DMS 273 treated with DMSO at 0.1 percent for 48 hours (cell line): ENCODE results near the gene U2AF2.
"Not testable (repeated sequence)": the region's sequence is repeated elsewhere in the genome, so short reads cannot be mapped to it uniquely, and the experiment has no call there.

ENCODE experiments used
- DNase-seq: peaks from one replicate; lab custom pipeline; 2025; lab: John Stamatoyannopoulos, UW

U2AF2 gene

DNA sequence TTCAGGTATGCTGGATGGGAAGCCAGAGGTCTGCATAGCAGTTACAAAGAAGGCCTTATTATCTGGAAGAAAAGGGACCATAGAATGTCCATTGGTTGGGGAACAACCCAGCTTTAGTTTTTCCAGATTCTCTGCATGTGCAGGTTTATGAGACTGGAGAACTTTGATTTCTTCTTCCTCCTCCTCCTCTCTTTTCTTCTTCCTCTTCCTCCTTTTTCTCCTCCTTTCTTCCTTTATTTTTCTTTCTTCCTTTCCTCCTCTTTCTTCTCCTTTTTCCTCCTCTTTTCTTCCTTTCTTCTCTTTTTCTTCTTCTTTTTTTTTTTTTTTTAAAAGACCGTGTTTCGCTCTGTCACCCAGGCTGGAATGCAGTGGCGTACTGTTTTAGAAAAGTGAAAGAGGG is 51.1 kb downstream of the U2AF2 start:
- DNase-seq = no peak

DNA sequence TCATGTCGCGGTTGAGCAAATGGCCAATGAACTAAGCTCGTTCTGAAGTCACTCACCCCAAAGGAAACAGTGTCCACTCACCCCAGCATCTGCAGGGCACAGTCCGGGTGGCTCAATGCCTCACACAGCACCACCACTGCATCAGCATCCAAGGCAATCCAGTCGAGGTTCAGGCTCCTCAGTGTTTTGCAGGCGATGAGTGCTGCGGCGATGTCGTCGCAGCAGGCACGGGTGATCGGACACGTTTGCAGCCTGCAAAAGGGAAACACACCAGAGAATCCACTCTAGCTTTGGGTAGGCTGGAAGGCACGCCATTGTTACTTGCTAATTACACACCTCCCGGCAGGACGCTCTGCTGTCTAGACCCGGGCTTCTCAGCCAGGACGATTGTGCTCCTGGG is 56.9 kb downstream of the U2AF2 start:
- no peak for DNase-seq

DNA sequence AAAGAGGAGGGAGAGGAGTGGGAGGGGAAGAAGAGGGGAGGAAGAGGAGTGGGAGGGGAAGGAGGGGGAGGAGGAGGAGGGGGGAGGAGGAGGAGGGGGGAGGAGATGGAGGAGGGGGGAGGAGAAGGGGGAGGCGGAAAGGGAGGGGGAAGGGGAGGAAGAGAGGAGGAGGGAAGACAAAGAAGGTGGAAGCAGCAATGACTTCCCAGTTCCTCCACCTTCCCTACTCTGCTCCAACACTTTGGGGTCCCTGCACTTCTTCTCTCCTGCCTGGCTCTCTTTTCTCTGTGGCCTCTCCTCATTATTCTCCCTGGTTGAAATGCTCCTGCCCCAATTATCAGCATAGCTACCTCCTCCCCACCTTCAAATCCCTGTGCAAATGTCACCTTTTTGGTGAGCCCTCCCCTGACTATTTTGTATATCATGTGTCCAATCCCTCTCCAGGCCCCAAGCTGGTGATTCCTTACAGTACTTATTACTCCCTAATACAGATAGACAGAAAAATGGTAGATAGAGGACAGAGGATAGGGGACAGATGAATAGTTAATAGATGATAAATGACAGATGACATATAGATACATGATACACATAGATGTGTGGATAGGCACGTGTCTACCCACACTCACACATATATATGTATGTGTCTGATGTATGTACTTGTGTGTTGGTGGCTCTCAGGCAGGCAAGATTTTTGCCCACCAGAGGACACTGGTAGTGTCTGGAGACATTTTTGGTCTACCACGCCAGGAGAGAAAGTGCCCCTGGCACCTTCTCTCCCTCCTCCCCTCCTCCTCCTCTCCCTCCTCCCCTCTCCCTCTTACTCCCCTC is 58.2 kb downstream of the U2AF2 start:
- DNase-seq = no peak

DNA sequence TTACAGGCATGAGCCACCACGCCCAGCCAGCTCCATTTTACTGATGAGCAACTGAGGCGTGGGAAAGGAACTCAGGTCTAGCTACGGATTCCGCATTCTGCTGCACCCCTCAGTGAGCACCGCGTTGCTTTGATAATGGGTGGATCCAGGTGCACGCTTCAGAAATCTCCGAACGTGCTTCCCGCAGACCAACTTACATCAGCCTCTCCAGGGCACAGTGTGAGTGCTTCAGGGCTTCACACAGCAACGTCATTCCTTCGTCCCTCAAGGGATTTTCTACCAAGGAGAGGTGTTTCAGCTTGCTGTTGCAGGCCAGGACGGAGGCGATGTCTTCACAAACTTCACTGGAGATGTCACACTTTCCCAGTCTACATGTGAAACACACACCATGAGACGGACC is 61.7 kb downstream of the U2AF2 start:
- DNase-seq = no peak

DNA sequence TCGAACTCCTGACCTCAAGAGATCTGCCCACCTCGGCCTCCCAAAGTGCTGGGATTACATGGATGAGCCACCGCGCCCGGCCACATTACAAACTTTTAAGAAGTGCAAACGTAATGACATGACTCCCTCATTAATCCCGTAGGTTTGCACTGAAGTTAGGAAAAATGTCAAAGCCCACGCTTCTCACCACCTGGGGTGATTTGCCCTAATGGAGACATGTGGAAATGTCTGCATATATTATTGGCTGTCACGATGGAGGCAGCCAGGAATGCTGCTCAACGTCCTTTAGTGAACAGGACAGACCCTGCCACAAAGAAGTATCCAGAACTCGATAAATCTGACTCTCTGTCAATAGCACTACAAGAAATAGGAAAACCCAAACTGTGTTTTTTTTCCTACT is 62.4 kb downstream of the U2AF2 start:
- no peak for DNase-seq

DNA sequence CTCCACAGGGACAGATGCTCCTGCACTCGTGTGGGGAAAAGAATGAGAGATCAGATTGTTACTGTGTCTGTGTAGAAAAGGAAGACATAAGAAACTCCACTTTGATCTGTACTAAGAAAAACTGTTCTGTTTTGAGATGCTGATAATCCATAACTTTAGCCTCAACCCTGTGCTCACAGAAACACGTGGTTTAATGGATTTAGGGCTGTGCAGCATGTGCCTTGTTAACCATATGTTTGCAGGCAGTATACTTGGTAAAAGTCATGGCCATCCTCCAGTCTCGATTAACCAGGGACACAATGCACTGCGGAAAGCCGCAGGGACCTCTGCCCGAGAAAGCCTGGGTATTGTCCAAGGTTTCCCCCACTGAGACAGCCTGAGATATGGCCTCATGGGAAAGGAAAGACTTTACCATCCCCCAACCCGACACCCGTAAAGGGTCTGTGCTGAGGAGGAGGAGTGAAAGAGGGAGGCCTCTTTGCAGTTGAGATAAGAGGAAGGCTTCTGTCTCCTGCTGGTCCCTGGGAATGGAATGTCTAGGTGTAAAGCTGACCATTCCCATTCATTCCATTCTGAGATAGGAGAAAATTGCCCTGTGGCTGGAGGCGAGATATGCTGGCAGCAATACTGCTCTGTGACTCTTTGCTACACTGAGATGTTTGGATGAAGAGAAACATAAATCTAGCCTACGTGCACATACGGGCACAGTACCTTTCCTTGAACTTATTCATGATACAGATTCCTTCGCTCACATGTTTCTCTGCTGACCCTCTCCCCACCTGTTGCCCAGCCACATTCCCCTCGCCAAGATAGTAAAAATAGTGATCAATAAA is 63.3 kb downstream of the U2AF2 start:
- not testable (repeated sequence) for DNase-seq

DNA sequence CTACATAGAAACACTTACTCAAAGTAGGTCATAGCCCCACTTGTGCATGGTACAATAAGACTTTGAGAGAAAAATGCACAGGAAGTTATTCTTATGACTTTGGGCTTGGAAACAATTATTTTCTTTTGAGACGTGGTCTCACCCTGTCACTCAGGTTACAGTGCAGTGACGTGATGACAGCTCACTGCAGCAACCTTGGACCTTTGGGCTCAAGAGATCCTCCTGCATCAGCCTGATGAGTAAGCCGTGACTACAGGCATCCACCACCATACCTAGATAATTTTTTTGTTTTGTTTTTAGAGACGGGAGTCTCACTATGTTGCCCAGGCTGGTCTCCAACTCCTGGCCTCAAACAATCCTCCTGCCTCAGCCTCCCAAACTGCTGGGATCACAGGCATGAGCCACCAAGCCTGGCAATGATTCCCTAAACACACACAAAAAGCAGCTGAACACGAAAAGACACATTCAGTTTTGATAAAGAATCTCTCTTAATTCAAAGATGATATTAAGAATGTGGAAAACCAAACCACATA is 65.4 kb downstream of the U2AF2 start:
- no peak for DNase-seq

DNA sequence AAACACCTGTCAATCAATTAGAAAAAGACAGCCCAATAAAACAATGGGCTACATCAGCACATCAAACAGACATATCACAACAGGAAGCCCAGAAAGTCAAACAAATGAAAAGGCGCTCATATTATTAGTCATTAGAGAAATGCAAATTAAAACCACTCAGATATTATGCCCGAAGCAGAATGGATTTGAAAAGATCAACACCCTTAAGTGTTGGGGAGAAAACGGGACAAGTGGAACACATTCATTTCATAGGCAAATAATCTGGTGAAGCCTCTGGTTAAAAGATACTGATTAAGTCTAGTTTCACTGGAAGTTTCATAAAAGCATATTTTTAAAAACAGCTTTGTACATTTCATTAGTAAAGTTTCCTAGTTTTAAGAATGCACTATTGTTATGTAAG is 66.0 kb downstream of the U2AF2 start:
- no peak for DNase-seq

DNA sequence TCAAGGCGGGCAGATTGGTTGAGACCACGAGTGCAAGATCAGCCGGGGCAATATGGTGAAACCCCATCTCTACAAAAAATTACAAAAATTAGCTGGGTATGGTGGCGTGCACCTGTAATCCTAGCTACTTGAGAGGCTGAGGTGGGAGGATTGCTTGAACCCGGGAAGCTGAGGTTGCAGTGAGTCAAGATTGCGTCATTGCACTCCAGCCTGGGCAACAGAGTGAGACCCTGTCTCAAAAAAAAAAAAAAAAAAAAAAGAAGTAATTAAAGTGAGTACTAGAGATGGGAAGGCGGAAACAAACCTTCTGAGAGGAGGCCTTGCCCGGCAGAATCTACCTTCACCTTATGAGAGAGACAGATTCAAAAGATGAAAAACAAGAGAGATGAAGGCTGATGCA is 68.7 kb downstream of the U2AF2 start:
- no peak for DNase-seq
